ENCODE data around the gene PUDP. TPM values are rescaled to one million over a fixed set of nuclear protein-coding genes. Genes with fewer than 3 reads are reported as not detected.

PUDP gene
- total RNA-seq, 2 donors from 2014 or later: 3.4 to 12.7 TPM

DNA sequence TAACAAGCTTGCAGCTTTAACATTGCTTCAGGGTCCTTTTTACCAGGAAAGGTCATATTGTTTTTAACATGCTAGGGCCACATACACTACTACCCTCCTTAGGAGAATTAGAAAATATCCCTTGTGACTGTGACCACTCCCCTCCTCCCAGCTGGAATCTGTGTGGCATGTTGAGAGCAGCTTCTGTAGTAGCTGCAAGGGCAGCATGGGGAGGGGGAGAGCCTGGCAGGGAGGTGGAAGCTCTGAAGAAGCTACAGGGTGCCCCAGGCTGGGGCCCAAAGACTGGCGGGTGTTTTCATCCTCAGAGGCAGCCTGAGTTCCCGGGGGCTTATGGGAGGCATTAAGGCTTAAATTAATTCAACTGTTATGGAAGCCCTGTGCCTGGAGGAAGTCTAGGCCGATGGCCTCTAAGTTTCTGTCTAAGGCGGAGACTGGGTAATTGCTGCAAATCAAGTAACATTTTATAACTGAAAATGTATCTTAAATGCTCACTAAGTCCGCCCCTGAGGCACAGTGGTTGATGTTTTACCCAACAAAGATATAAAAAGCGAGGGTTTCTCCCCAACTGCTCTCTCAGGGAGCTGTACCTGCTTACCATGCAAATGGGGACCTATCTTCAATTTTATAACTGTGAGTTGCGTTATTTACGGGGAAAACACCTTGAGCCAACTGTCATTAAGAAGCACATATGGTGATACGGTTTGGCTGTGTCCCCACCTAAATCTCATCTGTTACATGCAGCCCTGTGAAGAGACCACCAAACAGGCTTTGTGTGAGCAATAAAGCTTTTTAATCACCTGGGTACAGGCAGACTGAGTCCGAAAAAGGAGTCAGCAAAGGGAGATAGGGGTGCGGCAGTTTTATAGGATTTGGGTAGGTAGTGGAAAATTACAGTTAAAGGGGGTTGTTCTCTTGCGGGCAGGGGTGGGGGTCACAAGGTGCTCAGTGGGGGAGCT is 37.8 kb downstream of the PUDP start:
- H3K9me3 ChIP-seq: no peaks in the 10 kb centered on the region
- no peaks in the 10 kb centered on the region for H3K27me3 ChIP-seq (replicated peaks; ENCODE audit: insufficient read depth)
- TF ChIP-seq, protein P1, sequence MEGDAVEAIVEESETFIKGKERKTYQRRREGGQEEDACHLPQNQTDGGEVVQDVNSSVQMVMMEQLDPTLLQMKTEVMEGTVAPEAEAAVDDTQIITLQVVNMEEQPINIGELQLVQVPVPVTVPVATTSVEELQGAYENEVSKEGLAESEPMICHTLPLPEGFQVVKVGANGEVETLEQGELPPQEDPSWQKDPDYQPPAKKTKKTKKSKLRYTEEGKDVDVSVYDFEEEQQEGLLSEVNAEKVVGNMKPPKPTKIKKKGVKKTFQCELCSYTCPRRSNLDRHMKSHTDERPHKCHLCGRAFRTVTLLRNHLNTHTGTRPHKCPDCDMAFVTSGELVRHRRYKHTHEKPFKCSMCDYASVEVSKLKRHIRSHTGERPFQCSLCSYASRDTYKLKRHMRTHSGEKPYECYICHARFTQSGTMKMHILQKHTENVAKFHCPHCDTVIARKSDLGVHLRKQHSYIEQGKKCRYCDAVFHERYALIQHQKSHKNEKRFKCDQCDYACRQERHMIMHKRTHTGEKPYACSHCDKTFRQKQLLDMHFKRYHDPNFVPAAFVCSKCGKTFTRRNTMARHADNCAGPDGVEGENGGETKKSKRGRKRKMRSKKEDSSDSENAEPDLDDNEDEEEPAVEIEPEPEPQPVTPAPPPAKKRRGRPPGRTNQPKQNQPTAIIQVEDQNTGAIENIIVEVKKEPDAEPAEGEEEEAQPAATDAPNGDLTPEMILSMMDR (IDR thresholded peaks at IDR 0.05): no peak
- ATAC-seq (ENCODE audit: insufficient number of reproducible peaks, low FRiP score, low read depth) (no peak), DNase-seq (ENCODE audit: low spot score) (no peak)
- no peak overlapping the region for H3K27ac ChIP-seq
- H3K4me1 ChIP-seq (ENCODE audit: control insufficient read depth in 1 of 2, low read depth in 2 of 2): no peaks in the 10 kb centered on the region
- H3K4me3 ChIP-seq: no peak overlapping the region
- H3K36me3 ChIP-seq: no peaks in the 10 kb centered on the region

DNA sequence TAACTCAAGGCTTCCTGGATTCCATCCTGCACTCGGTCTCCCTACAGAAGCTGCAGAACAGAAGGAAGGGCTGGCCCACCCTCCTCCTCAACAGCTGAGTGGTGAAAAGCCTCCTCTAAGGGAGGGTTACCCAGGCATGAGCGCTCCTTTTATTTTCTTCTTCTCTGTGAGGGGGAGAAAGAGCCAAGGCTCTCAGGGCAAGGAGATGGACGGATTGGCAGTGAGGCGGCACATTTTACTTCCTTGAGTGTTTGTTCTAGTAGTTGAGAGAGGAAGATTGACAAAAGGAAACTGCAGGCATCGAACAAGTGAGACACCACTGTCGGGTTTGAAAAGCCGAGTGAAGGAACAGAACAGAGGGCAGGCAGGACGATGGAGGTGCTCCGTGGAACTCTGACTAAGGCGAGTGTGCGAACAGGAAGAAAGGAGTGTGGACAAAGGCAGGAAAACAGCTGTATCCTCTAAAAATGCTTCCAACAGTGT is 38.9 kb downstream of the PUDP start:
- no peaks in the 10 kb centered on the region for H3K36me3 ChIP-seq
- ATAC-seq (ENCODE audit: insufficient number of reproducible peaks, low FRiP score, low read depth) (no peak), DNase-seq (ENCODE audit: low spot score) (no peak)
- H3K4me3 ChIP-seq: peak overlapping the region; percentile 24
- no peaks in the 10 kb centered on the region for H3K4me1 ChIP-seq (ENCODE audit: control insufficient read depth in 1 of 2, low read depth in 2 of 2)
- H3K27me3 ChIP-seq (replicated peaks; ENCODE audit: insufficient read depth): no peaks in the 10 kb centered on the region
- no peak overlapping the region for H3K27ac ChIP-seq
- TF ChIP-seq, protein P1 (IDR thresholded peaks at IDR 0.05): no peak
- no peaks in the 10 kb centered on the region for H3K9me3 ChIP-seq

DNA sequence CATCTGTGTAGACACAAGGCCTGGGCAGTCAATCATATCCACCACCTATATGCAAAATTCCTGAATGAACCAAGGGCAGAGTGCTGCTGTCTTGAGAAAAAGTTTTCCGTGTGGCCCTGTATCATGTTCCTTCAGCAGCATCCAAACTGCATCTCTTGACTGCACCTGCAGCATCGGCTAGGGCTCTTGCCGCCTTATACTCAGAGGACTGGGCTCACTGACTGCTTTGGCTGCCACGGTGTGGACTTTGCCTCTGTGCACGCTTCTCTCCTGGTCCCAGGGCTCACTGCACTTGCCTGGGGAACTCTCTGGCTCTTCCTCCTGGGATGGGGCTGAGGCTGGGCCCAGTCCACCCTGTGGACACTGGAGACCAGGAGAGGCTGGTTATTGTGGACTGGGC is 39.9 kb downstream of the PUDP start:
- no peaks in the 10 kb centered on the region for H3K4me1 ChIP-seq (ENCODE audit: control insufficient read depth in 1 of 2, low read depth in 2 of 2)
- TF ChIP-seq, protein P1 (IDR thresholded peaks at IDR 0.05): no peak
- H3K9me3 ChIP-seq: no peaks in the 10 kb centered on the region
- H3K27me3 ChIP-seq (replicated peaks; ENCODE audit: insufficient read depth): no peaks in the 10 kb centered on the region
- DNase-seq (ENCODE audit: low spot score): no peak
- no peak overlapping the region for H3K4me3 ChIP-seq
- no peak for ATAC-seq (ENCODE audit: insufficient number of reproducible peaks, low FRiP score, low read depth)
- H3K36me3 ChIP-seq: no peaks in the 10 kb centered on the region
- no peak overlapping the region for H3K27ac ChIP-seq

DNA sequence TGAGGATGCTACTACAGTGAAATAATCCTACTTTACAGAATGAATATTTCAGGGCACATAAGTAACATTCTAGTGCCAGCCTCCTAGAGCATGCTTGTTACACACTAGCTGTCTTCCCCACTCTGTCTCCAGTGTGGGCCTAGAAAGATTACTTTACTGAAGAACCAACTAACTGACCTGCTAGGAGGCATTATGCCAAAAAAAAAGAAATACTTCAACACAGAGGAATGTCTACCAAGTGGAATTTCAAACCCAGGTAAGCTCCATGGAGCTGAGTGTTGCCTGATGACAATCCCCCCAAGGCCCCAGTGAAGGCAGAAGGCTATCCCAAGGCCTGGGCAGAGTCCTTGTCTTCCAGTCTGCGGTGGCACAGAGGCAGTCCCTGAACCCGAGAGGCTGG is 41.3 kb downstream of the PUDP start:
- DNase-seq (ENCODE audit: low spot score) (no peak), ATAC-seq (ENCODE audit: insufficient number of reproducible peaks, low FRiP score, low read depth) (no peak)
- H3K27ac ChIP-seq: no peak overlapping the region
- H3K9me3 ChIP-seq: no peaks in the 10 kb centered on the region
- H3K36me3 ChIP-seq: no peaks in the 10 kb centered on the region
- H3K27me3 ChIP-seq (replicated peaks; ENCODE audit: insufficient read depth): no peaks in the 10 kb centered on the region
- H3K4me3 ChIP-seq: no peak overlapping the region
- TF ChIP-seq, protein P1 (IDR thresholded peaks at IDR 0.05): no peak
- H3K4me1 ChIP-seq (ENCODE audit: control insufficient read depth in 1 of 2, low read depth in 2 of 2): no peaks in the 10 kb centered on the region

DNA sequence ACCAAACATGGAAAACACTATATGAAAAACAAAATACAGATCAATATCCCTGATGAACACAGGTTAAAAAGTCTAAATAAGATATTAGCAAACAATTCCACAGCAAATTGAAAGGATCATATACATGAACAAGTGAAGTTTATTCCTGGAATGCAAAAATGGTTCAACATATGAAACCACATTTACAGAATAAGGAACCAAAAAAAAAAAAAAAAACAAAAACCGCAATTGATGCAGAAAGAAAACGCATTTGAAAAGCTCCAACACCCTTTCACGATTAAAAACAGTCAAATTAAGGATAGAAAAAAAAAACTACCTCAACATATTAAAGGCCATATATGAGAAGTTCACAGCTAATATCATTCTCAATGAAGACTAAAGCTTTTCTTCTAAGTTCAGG is 45.8 kb downstream of the PUDP start:
- no peak for DNase-seq (ENCODE audit: low spot score)
- TF ChIP-seq, protein P1 (IDR thresholded peaks at IDR 0.05): no peak
- H3K9me3 ChIP-seq: no peaks in the 10 kb centered on the region
- ATAC-seq (ENCODE audit: insufficient number of reproducible peaks, low FRiP score, low read depth): no peak
- no peak overlapping the region for H3K27ac ChIP-seq
- no peaks in the 10 kb centered on the region for H3K4me1 ChIP-seq (ENCODE audit: control insufficient read depth in 1 of 2, low read depth in 2 of 2)
- no peaks in the 10 kb centered on the region for H3K36me3 ChIP-seq
- no peaks in the 10 kb centered on the region for H3K27me3 ChIP-seq (replicated peaks; ENCODE audit: insufficient read depth)
- H3K4me3 ChIP-seq: no peak overlapping the region

All from thoracic aorta (tissue), 2 donors.